Common myeloid progenitor, CD34-positive (primary cell): ENCODE data around the gene ULK1.
A peak's percentile ranks its signal among the peaks of the same experiment; 100 is the strongest.

Experiments
- CTCF ChIA-PET: fragments of 350-600 bp; sonication (Branson Sonifier 250); formaldehyde crosslinking; loops from one replicate; lab custom pipeline; 2021; ENCODE audit warnings: antibody characterized with exemption; lab: Charles Lee
- POLR2A ChIA-PET: fragments of 350-600 bp; sonication (Branson Sonifier 250); formaldehyde crosslinking; loops from one replicate; lab custom pipeline; 2021; ENCODE audit warnings: antibody characterized with exemption; lab: Charles Lee
- DNase-seq, 3 donors: peaks; one replicate each; pipeline versions ENCODE4 v3.0.0 to v3.0.0-alpha.2; 2013
- H3K27ac ChIP-seq, 2 experiments: 1 replicate in 1 of 2; 2 replicates in 1 of 2; pipeline ENCODE4 v1.7.0; 2013; ENCODE audit warnings: inconsistent platforms in 2 of 2, low read length in 2 of 2, mild to moderate bottlenecking in 2 of 2, low read depth in 1 of 2, moderate library complexity in 1 of 2; ENCODE audit not compliant: severe bottlenecking in 2 of 2, insufficient read depth in 1 of 2, poor library complexity in 1 of 2
- H3K27me3 ChIP-seq, 5 experiments: replicated peaks in 2 of 5; 1 replicate in 3 of 5; 2 replicates in 2 of 5; pipeline versions ENCODE4 v1.6.1 to v1.7.0; 2013; ENCODE audit warnings: low read length in 4 of 5, mild to moderate bottlenecking in 2 of 5, moderate library complexity in 2 of 5, inconsistent platforms in 1 of 5; ENCODE audit not compliant: insufficient read depth in 5 of 5, control insufficient read depth in 4 of 5
- H3K36me3 ChIP-seq, 4 experiments: 1 replicate in 2 of 4; 2 replicates in 2 of 4; pipeline versions ENCODE4 v1.6.1 to v1.7.0; 2013; ENCODE audit warnings: low read length in 3 of 4, control low read depth in 1 of 4, mild to moderate bottlenecking in 1 of 4; ENCODE audit not compliant: control insufficient read depth in 4 of 4, insufficient read depth in 4 of 4
- H3K4me1 ChIP-seq, 4 experiments: 1 replicate in 3 of 4; 2 replicates in 1 of 4; pipeline versions ENCODE4 v1.6.1 to v1.7.1; 2013; ENCODE audit warnings: low read length in 3 of 4, mild to moderate bottlenecking in 3 of 4, control low read depth in 1 of 4, inconsistent platforms in 1 of 4, moderate library complexity in 1 of 4; ENCODE audit not compliant: control insufficient read depth in 4 of 4, insufficient read depth in 4 of 4; ENCODE audit errors: control extremely low read depth in 1 of 4
- H3K4me3 ChIP-seq, 7 experiments: 1 replicate in 4 of 7; 2 replicates in 3 of 7; pipeline versions ENCODE4 v1.5.1 to v1.7.0; 2013; ENCODE audit warnings: mild to moderate bottlenecking in 7 of 7, low read length in 6 of 7, moderate library complexity in 6 of 7, inconsistent platforms in 2 of 7, low read depth in 2 of 7, control low read depth in 1 of 7; ENCODE audit not compliant: insufficient read depth in 4 of 7, control insufficient read depth in 1 of 7; ENCODE audit errors: extremely low read depth in 1 of 7
- H3K9me3 ChIP-seq, 5 experiments: 1 replicate in 4 of 5; 2 replicates in 1 of 5; pipeline versions ENCODE4 v1.6.1 to v1.7.1; 2013; ENCODE audit warnings: low read length in 4 of 5, mild to moderate bottlenecking in 2 of 5, inconsistent platforms in 1 of 5, low read depth in 1 of 5, moderate library complexity in 1 of 5; ENCODE audit not compliant: control insufficient read depth in 4 of 5, insufficient read depth in 2 of 5; ENCODE audit errors: control extremely low read depth in 1 of 5
- WGBS: methylation state at CpG from one replicate; pipeline ENCODE4 v1.1.5; 2013; ENCODE audit not compliant: insufficient coverage; 5-methylcytosine and 5-hydroxymethylcytosine counted together

Gene ULK1

GRCh38 chr12:131922772-131923171, 28.4 kb downstream of the ULK1 start:
- Histone ChIP-seq H3K4me3 (no peak overlapping the region), H3K36me3 (peaks cover 0 to 39% (median 26%) of the 10 kb centered on the region in 4 experiments), H3K27me3 (no peaks in the 10 kb centered on the region), H3K4me1 (peaks cover 0 to 11% (median 1%) of the 10 kb centered on the region in 4 experiments), H3K27ac (no peak overlapping the region), H3K9me3 (no peaks in the 10 kb centered on the region)
- ChIA-PET CTCF (no interaction called here), POLR2A (no interaction called here)
- 97% methylated on average over 12 of the region's 13 CpGs for WGBS
- DNase-seq: no peak

GRCh38 chr12:131923260-131923659, 28.8 kb downstream of the ULK1 start:
- ChIA-PET POLR2A (no interaction called here), CTCF (interaction anchor here (1.1 kb wide), 1 partner anchor 27 kb away, joined by 3 read pairs; no protein-coding TSS in a partner anchor)
- DNase-seq: peak in 1 of 3 donors; percentile 25
- Histone ChIP-seq H3K4me1 (peaks cover 0 to 11% (median 4%) of the 10 kb centered on the region in 4 experiments), H3K4me3 (no peak overlapping the region), H3K36me3 (peaks cover 0 to 34% (median 24%) of the 10 kb centered on the region in 4 experiments), H3K9me3 (no peaks in the 10 kb centered on the region), H3K27ac (no peak overlapping the region), H3K27me3 (no peaks in the 10 kb centered on the region)
- 93% methylated on average over 9 of the region's 11 CpGs for WGBS

GRCh38 chr12:131927110-131928079, 33.0 kb downstream of the ULK1 start:
- no peak for DNase-seq
- WGBS: 74% methylated on average over 11 of the region's 24 CpGs
- H3K27me3 ChIP-seq: no peaks in the 10 kb centered on the region
- H3K4me1 ChIP-seq: peaks cover 0 to 25% (median 19%) of the 10 kb centered on the region in 4 experiments
- H3K9me3 ChIP-seq: no peaks in the 10 kb centered on the region
- H3K4me3 ChIP-seq: no peak overlapping the region
- H3K27ac ChIP-seq: no peak overlapping the region
- POLR2A ChIA-PET: interaction anchor here (0.7 to 1.6 kb wide), 2 partner anchors 8 to 22 kb away, joined by 4 read pairs; partner anchors contain the start of gene EP400
- CTCF ChIA-PET: interaction anchor here (0.6 kb wide), 1 partner anchor 17 kb away, joined by 3 read pairs; no protein-coding TSS in a partner anchor
- H3K36me3 ChIP-seq: peaks cover 0 to 9% (median 8%) of the 10 kb centered on the region in 4 experiments

GRCh38 chr12:131928080-131928710, 33.8 kb downstream of the ULK1 start:
- CTCF ChIA-PET: interaction anchor here (1.2 kb wide), 1 partner anchor 10 kb away, joined by 3 read pairs; no protein-coding TSS in a partner anchor
- POLR2A ChIA-PET: interaction anchor here (0.7 to 1.6 kb wide), 2 partner anchors 8 to 22 kb away, joined by 4 read pairs; partner anchors contain the start of gene EP400
- WGBS: 38% methylated on average over 20 of the region's 33 CpGs

GRCh38 chr12:131928711-131929580, 34.5 kb downstream of the ULK1 start, which contains the start of gene PUS1:
Gene PUS1, plus strand, starts transcription at chr12:131929276. Its CDS starts 447 bp downstream, at chr12:131929723.
- 0% methylated on average over 58 of the region's 84 CpGs for WGBS
- peak within 1 kb of the TSS in 1 of 2 experiments; percentile 68 for H3K27ac ChIP-seq
- peaks cover 0 to 25% (median 19%) of the 10 kb centered on the region in 4 experiments for H3K4me1 ChIP-seq
- DNase-seq: peak; percentile 94 to 97 (median 97)
- no peaks in the 10 kb centered on the region for H3K9me3 ChIP-seq
- H3K4me3 ChIP-seq: peak within 1 kb of the TSS; percentile 68 to 87 (median 82)
- peaks cover 0 to 24% (median 16%) of the 10 kb centered on the region in 4 experiments for H3K36me3 ChIP-seq
- ChIA-PET POLR2A (interaction anchor here (1.6 kb wide), 2 partner anchors 21 to 32 kb away, joined by 4 to 6 read pairs; partner anchors contain the start of gene EP400), CTCF (interaction anchor here (1.2 to 1.4 kb wide), 3 partner anchors 10 to 16 kb away, joined by 3 to 4 read pairs (median 4); no protein-coding TSS in a partner anchor)
- H3K27me3 ChIP-seq: no peaks in the 10 kb centered on the region

More at GRCh38 chr12:131928080-131928710, 33.8 kb downstream of the ULK1 start:
- Histone ChIP-seq H3K4me1 (peaks cover 0 to 25% (median 19%) of the 10 kb centered on the region in 4 experiments), H3K27me3 (no peaks in the 10 kb centered on the region), H3K36me3 (peaks cover 0 to 16% (median 13%) of the 10 kb centered on the region in 4 experiments), H3K4me3 (peak overlapping the region; percentile 43 to 87 (median 77)), H3K27ac (no peak overlapping the region), H3K9me3 (no peaks in the 10 kb centered on the region)
- DNase-seq: no peak
